T-cell (primary cell): ENCODE measurements around the gene EIPR1. TPM values are rescaled to one million over a fixed set of nuclear protein-coding genes. Genes with fewer than 3 reads are reported as not detected.
"Not testable (repeated sequence)": the region's sequence is repeated elsewhere in the genome, so short reads cannot be mapped to it uniquely, and the experiment has no call there.

ENCODE experiments used
- ATAC-seq, 4 experiments: fragments of 200-7000 bp in 3 of 4; fragments of 150-1000 bp in 1 of 4; cut with Tn5 transposase; replicated peaks in 1 of 4; 1 replicate in 3 of 4; 2 replicates in 1 of 4; pipeline ENCODE4 v1.10.0; 2021; ENCODE audit warnings: moderate library complexity in 3 of 4, mild to moderate bottlenecking in 2 of 4, moderate number of reproducible peaks in 1 of 4
- CTCF ChIA-PET, 2 donors: fragments of 300-600 bp; sonication (Branson Sonifier 250); formaldehyde crosslinking; loops; one replicate each; lab custom pipeline; 2022; ENCODE audit warnings: antibody characterized with exemption in 2 of 2; lab: Charles Lee
- POLR2A ChIA-PET, 2 donors: fragments of 300-600 bp; sonication (Branson Sonifier 250); formaldehyde crosslinking; loops; one replicate each; lab custom pipeline; 2022; ENCODE audit warnings: antibody characterized with exemption in 2 of 2; lab: Charles Lee
- DNase-seq, 35 experiments: peaks; one replicate each; pipeline versions ENCODE4 v3.0.0 to v3.0.0-alpha.2; 2013 to 2023
- H3K27ac ChIP-seq: one replicate; pipeline ENCODE4 v1.5.1; 2013; ENCODE audit warnings: low read length
- H3K27me3 ChIP-seq, 2 experiments: replicated peaks in 1 of 2; 1 replicate in 1 of 2; 2 replicates in 1 of 2; pipeline versions ENCODE4 v1.6.1 to v1.7.0; 2013; ENCODE audit warnings: low read length in 1 of 2, mixed read lengths in 1 of 2; ENCODE audit not compliant: control insufficient read depth in 2 of 2, insufficient read depth in 2 of 2; ENCODE audit errors: extremely low read depth in 1 of 2
- H3K36me3 ChIP-seq, 2 donors: 1 replicate in 1 of 2; 2 replicates in 1 of 2; pipeline versions ENCODE4 v1.6.1 to v1.7.0; 2013; ENCODE audit warnings: low read length in 1 of 2; ENCODE audit not compliant: control insufficient read depth in 2 of 2, insufficient read depth in 1 of 2; ENCODE audit errors: extremely low read depth in 1 of 2
- H3K4me1 ChIP-seq, 2 experiments: 1 replicate in 1 of 2; 2 replicates in 1 of 2; pipeline versions ENCODE4 v1.6.1 to v1.7.0; 2013; ENCODE audit warnings: low read length in 2 of 2, mixed read lengths in 1 of 2; ENCODE audit not compliant: insufficient read depth in 2 of 2, control insufficient read depth in 1 of 2; ENCODE audit errors: extremely low read depth in 1 of 2
- H3K4me3 ChIP-seq, 2 donors: 1 replicate in 1 of 2; 2 replicates in 1 of 2; pipeline versions ENCODE4 v1.5.1 to v1.7.0; 2013; ENCODE audit warnings: mild to moderate bottlenecking in 2 of 2, low read length in 1 of 2, moderate library complexity in 1 of 2; ENCODE audit not compliant: control insufficient read depth in 1 of 2; ENCODE audit errors: extremely low read depth in 1 of 2
- H3K9me3 ChIP-seq: 2 replicates; pipeline ENCODE4 v1.7.0; 2013
- H3K27ac Mint-ChIP-seq, 2 donors: one replicate each; pipeline ENCODE4 v1.8.0; 2020 to 2021; ENCODE audit warnings: mild to moderate bottlenecking in 2 of 2, mixed read lengths in 2 of 2
- H3K27me3 Mint-ChIP-seq, 2 donors: one replicate each; pipeline ENCODE4 v1.8.0; 2021 to 2022; ENCODE audit warnings: mixed read lengths in 2 of 2
- H3K36me3 Mint-ChIP-seq: one replicate; pipeline ENCODE4 v1.8.0; 2021; ENCODE audit warnings: mixed read lengths
- H3K4me1 Mint-ChIP-seq, 3 donors: one replicate each; pipeline ENCODE4 v1.8.0; 2020 to 2022; ENCODE audit warnings: mixed read lengths in 3 of 3, mild to moderate bottlenecking in 1 of 3
- H3K4me3 Mint-ChIP-seq, 3 donors: one replicate each; pipeline ENCODE4 v1.8.0; 2020 to 2022; ENCODE audit warnings: mild to moderate bottlenecking in 3 of 3, mixed read lengths in 3 of 3, moderate library complexity in 3 of 3
- H3K9me3 Mint-ChIP-seq, 3 donors: one replicate each; pipeline ENCODE4 v1.8.0; 2020 to 2022; ENCODE audit warnings: mixed read lengths in 3 of 3
- WGBS: methylation state at CpG from one replicate; pipeline ENCODE4 v1.1.5; 2013; ENCODE audit warnings: missing lambda C conversion rate; ENCODE audit not compliant: insufficient coverage; 5-methylcytosine and 5-hydroxymethylcytosine counted together
- total RNA-seq, 35 experiments: library from RNA in 6 of 35; stranded (reverse) in 6 of 35; fragments of 120-200 nt in 1 of 35; gene quantifications; one replicate each; pipeline versions ENCODE4 v1.2.1 to v1.2.4 and lab custom pipeline; 2013 to 2026

Gene EIPR1
- total RNA-seq, 5 donors from 2014 or later (not counting 1 experiment from before 2014, with no cell fraction given): 26.0 to 36.4 (median 27.8) TPM

DNA sequence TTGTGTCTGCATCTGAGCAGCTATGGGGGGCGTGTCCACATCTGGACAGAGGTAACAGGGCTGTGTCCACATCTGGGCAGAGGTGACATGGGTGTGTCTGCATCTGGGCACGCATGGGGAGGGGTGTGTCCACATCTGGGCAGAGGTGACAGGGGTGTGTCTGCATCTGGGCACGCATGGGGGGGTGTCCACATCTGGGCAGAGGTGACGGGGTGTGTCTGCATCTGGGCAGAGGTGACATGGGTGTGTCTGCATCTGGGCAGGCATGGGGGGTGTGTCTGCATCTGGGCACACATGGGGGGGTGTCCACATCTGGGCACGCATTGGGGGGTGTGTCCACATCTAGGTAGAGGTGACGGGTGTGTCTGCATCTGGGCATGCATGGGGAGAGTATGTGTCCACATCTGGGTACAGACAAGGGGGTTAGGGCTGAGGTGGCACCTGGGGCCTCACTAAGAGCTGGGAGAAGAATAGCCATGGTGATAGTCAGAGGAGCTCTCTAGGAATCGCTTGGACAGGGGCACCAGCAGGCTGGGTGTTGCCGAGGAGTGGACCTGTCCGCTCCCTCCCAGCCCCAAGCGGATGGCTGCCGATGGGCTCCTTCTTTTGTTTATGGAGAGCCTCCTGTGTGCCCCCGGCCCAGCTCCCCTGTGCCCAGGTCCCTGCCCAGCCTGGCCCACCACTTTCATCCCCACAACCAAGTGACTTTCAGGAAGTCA lies 177.8 kb downstream of the EIPR1 start:
- no peaks in the 10 kb centered on the region for H3K9me3 ChIP-seq
- DNase-seq (no peak), ATAC-seq (no peak)
- H3K27ac ChIP-seq: no peak overlapping the region
- Mint-ChIP-seq H3K4me3 (no peak overlapping the region), H3K27me3 (no peaks in the 10 kb centered on the region), H3K27ac (no peak overlapping the region), H3K36me3 (peaks cover 38% of the 10 kb centered on the region), H3K9me3 (no peaks in the 10 kb centered on the region), H3K4me1 (peaks cover 5 to 10% (median 6%) of the 10 kb centered on the region in 3 donors)
- ChIA-PET POLR2A (no interaction called here), CTCF (interaction anchor here in 1 of 2 donors (0.8 kb wide), 1 partner anchor 96 kb away, joined by 12 read pairs; no protein-coding TSS in a partner anchor)
- no peak overlapping the region for H3K4me3 ChIP-seq
- peaks cover 0 to 14% of the 10 kb centered on the region in 2 donors for H3K36me3 ChIP-seq
- WGBS: 76% methylated on average over 9 of the region's 12 CpGs
- H3K4me1 ChIP-seq: peaks cover 0 to 21% of the 10 kb centered on the region in 2 experiments
- no peaks in the 10 kb centered on the region for H3K27me3 ChIP-seq

- H3K9me3 Mint-ChIP-seq, H3K27me3 Mint-ChIP-seq, POLR2A ChIA-PET, H3K4me3 ChIP-seq, CTCF ChIA-PET, H3K27ac Mint-ChIP-seq, H3K9me3 ChIP-seq, DNase-seq, ATAC-seq, H3K27me3 ChIP-seq, H3K4me1 Mint-ChIP-seq, H3K27ac ChIP-seq: not testable (repeated sequence)
- Histone ChIP-seq H3K4me1 (peaks cover 0 to 15% of the 10 kb centered on the region in 2 experiments), H3K36me3 (peaks cover 5 to 23% of the 10 kb centered on the region in 2 donors)
- Mint-ChIP-seq H3K36me3 (peaks cover 40% of the 10 kb centered on the region), H3K4me3 (peak overlapping the region in 1 of 3 donors; percentile 7)
- WGBS: 56% methylated on average over 3 of the region's 10 CpGs
Measured at GRCh38 chr2:3198671-3199192, 178.9 kb downstream of the EIPR1 start.

- ChIA-PET POLR2A (no interaction called here), CTCF (no interaction called here)
- Histone ChIP-seq H3K4me3 (no peak overlapping the region), H3K27ac (no peak overlapping the region), H3K27me3 (no peaks in the 10 kb centered on the region), H3K36me3 (peaks cover 8 to 28% of the 10 kb centered on the region in 2 donors), H3K4me1 (peaks cover 0 to 12% of the 10 kb centered on the region in 2 experiments), H3K9me3 (no peaks in the 10 kb centered on the region)
- DNase-seq: peak in 2 of 35 experiments; percentile 12 to 47
- Mint-ChIP-seq H3K4me3 (peak overlapping the region in 2 of 3 donors; percentile 7 to 34), H3K27me3 (no peaks in the 10 kb centered on the region), H3K27ac (no peak overlapping the region), H3K36me3 (peaks cover 42% of the 10 kb centered on the region), H3K4me1 (peaks cover 0 to 6% (median 0%) of the 10 kb centered on the region in 3 donors), H3K9me3 (no peaks in the 10 kb centered on the region)
- ATAC-seq: no peak
- WGBS: 86% methylated on average over 10 of the region's 11 CpGs
Measured at GRCh38 chr2:3198119-3198518, 179.5 kb downstream of the EIPR1 start.

- ATAC-seq (no peak), DNase-seq (no peak)
- Mint-ChIP-seq H3K9me3 (no peaks in the 10 kb centered on the region), H3K36me3 (peaks cover 48% of the 10 kb centered on the region), H3K4me1 (peaks cover 0 to 6% (median 0%) of the 10 kb centered on the region in 3 donors), H3K27me3 (no peaks in the 10 kb centered on the region), H3K4me3 (no peak overlapping the region), H3K27ac (no peak overlapping the region)
- H3K9me3 ChIP-seq: no peaks in the 10 kb centered on the region
- H3K36me3 ChIP-seq: peaks cover 14 to 37% of the 10 kb centered on the region in 2 donors
- H3K4me3 ChIP-seq: no peak overlapping the region
- CTCF ChIA-PET: no interaction called here
- H3K27me3 ChIP-seq: no peaks in the 10 kb centered on the region
- POLR2A ChIA-PET: no interaction called here
- peaks cover 0 to 12% of the 10 kb centered on the region in 2 experiments for H3K4me1 ChIP-seq
- 89% methylated on average over 9 of the region's 12 CpGs for WGBS
- no peak overlapping the region for H3K27ac ChIP-seq
Measured at GRCh38 chr2:3197308-3197707, 180.3 kb downstream of the EIPR1 start.

DNA sequence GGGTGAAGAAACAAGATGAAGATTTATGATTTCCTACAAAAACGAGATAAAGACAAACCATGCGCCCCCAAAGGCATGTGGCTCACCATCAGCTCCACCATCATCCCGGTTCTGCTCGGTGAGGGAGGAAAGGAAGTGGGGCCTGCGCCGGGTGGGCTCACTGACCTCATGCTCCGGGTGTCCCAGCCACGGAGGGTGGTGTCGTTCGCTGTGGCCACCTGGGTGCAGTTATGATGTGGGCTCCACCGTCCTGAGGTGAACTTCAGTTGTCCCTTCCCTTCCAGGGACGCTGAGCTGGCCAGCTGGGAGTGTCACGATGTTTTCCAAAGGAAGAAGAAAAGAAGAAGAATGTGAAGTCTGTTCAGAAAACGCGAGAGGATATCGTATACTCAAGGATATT lies 180.9 kb downstream of the EIPR1 start:
- H3K9me3 ChIP-seq: no peaks in the 10 kb centered on the region
- Mint-ChIP-seq H3K27ac (no peak overlapping the region), H3K36me3 (peaks cover 52% of the 10 kb centered on the region), H3K4me3 (no peak overlapping the region), H3K9me3 (no peaks in the 10 kb centered on the region), H3K27me3 (no peaks in the 10 kb centered on the region), H3K4me1 (peaks cover 0 to 6% (median 0%) of the 10 kb centered on the region in 3 donors)
- ChIA-PET CTCF (no interaction called here), POLR2A (no interaction called here)
- no peak overlapping the region for H3K27ac ChIP-seq
- peaks cover 20 to 41% of the 10 kb centered on the region in 2 donors for H3K36me3 ChIP-seq
- 94% methylated on average over 8 of the region's 16 CpGs for WGBS
- H3K4me1 ChIP-seq: peaks cover 0 to 12% of the 10 kb centered on the region in 2 experiments
- no peaks in the 10 kb centered on the region for H3K27me3 ChIP-seq
- no peak for ATAC-seq
- no peak overlapping the region for H3K4me3 ChIP-seq
- no peak for DNase-seq

GRCh38 chr2:3195641-3196476 lies 181.8 kb downstream of the EIPR1 start:
- WGBS: 80% methylated on average over 12 of the region's 21 CpGs
- H3K27ac Mint-ChIP-seq: no peak overlapping the region
- ChIA-PET CTCF (no interaction called here), POLR2A (no interaction called here)
- peaks cover 0 to 6% (median 0%) of the 10 kb centered on the region in 3 donors for H3K4me1 Mint-ChIP-seq
- Histone ChIP-seq H3K27me3 (no peaks in the 10 kb centered on the region), H3K9me3 (no peaks in the 10 kb centered on the region), H3K4me1 (peaks cover 0 to 12% of the 10 kb centered on the region in 2 experiments), H3K4me3 (no peak overlapping the region), H3K36me3 (peaks cover 21 to 46% of the 10 kb centered on the region in 2 donors), H3K27ac (no peak overlapping the region)
- no peaks in the 10 kb centered on the region for H3K9me3 Mint-ChIP-seq
- no peak for DNase-seq
- no peaks in the 10 kb centered on the region for H3K27me3 Mint-ChIP-seq
- no peak for ATAC-seq
- peaks cover 48% of the 10 kb centered on the region for H3K36me3 Mint-ChIP-seq
- H3K4me3 Mint-ChIP-seq: no peak overlapping the region
